Fibroblast of lung (primary cell): ENCODE measurements around the gene CBX8. TPM values are rescaled to one million over a fixed set of nuclear protein-coding genes. Genes with fewer than 3 reads are reported as not detected.

Source experiments
- DNase-seq, 2 donors: peaks; one replicate each; pipeline versions ENCODE4 v3.0.0 to v3.0.0-alpha.2; 2010; ENCODE audit warnings: low read depth in 2 of 2
- H2AFZ ChIP-seq: 2 replicates; pipeline ENCODE4 v1.5.1; 2012; ENCODE audit warnings: low read length, control low read depth, inconsistent platforms
- H3K27ac ChIP-seq: 2 replicates; pipeline ENCODE4 v1.5.1; 2011; ENCODE audit warnings: low read length, control low read depth; ENCODE audit not compliant: insufficient read depth
- H3K27me3 ChIP-seq: 2 replicates; pipeline ENCODE4 v1.5.1; 2011; ENCODE audit warnings: mild to moderate bottlenecking, low read length; ENCODE audit not compliant: control insufficient read depth, insufficient read depth
- H3K36me3 ChIP-seq: 2 replicates; pipeline ENCODE4 v1.5.1; 2011; ENCODE audit warnings: low read length; ENCODE audit not compliant: control insufficient read depth, insufficient read depth
- H3K4me1 ChIP-seq: 2 replicates; pipeline ENCODE4 v1.5.1; 2011; ENCODE audit warnings: low read length; ENCODE audit not compliant: control insufficient read depth, insufficient read depth; ENCODE audit errors: extremely low read depth
- H3K4me2 ChIP-seq: 2 replicates; pipeline ENCODE4 v1.5.1; 2011; ENCODE audit warnings: low read length, control low read depth; ENCODE audit not compliant: insufficient read depth; ENCODE audit errors: extremely low read depth
- H3K4me3 ChIP-seq, 4 experiments: fragments of 200-600 bp in 1 of 4; sonication (generic) in 1 of 4; replicated peaks in 1 of 4; 2 replicates each; pipeline ENCODE4 v1.5.1; 2011 to 2016; ENCODE audit warnings: low read length in 4 of 4, low read depth in 3 of 4, mild to moderate bottlenecking in 3 of 4, control low read depth in 2 of 4, inconsistent platforms in 1 of 4, mixed read lengths in 1 of 4; ENCODE audit not compliant: insufficient read depth in 1 of 4; ENCODE audit errors: control extremely low read depth in 1 of 4
- H3K79me2 ChIP-seq: 2 replicates; pipeline ENCODE4 v1.5.1; 2012; ENCODE audit warnings: mild to moderate bottlenecking, low read length, inconsistent platforms; ENCODE audit not compliant: control insufficient read depth, insufficient read depth
- H3K9ac ChIP-seq: 2 replicates; pipeline ENCODE4 v1.5.1; 2011; ENCODE audit warnings: mild to moderate bottlenecking, low read length, control low read depth; ENCODE audit not compliant: insufficient read depth
- H3K9me3 ChIP-seq: 2 replicates; pipeline ENCODE4 v1.5.1; 2012; ENCODE audit warnings: low read depth, low read length; ENCODE audit not compliant: control insufficient read depth, insufficient read depth
- H4K20me1 ChIP-seq: 2 replicates; pipeline ENCODE4 v1.5.1; 2011; ENCODE audit warnings: low read length; ENCODE audit not compliant: control insufficient read depth, insufficient read depth; ENCODE audit errors: extremely low read depth
- CTCF ChIP-seq, 2 donors: IDR thresholded peaks in 1 of 2; conservative IDR thresholded peaks in 1 of 2; 1 replicate in 1 of 2; 2 replicates in 1 of 2; pipeline ENCODE4 v1.5.1; 2011 to 2012; ENCODE audit warnings: low read length in 2 of 2, control low read depth in 1 of 2, inconsistent platforms in 1 of 2, low read depth in 1 of 2, mild to moderate bottlenecking in 1 of 2
- EZH2 ChIP-seq: IDR thresholded peaks from 2 replicates; pipeline ENCODE4 v1.5.1; 2012; ENCODE audit warnings: low read length, control low read depth, mild to moderate bottlenecking; ENCODE audit errors: missing control alignments
- polyA plus RNA-seq, 2 donors: library from polyadenylated mRNA; depleted of rRNA in 1 of 2; stranded (reverse) in 1 of 2; unstranded in 1 of 2; fragments of >200 nt; gene quantifications; 2 replicates each; pipeline ENCODE4 v1.2.1, GENCODE V29; 2011 to 2012; ENCODE audit warnings: missing spikeins in 1 of 2
- total RNA-seq: library from RNA; depleted of rRNA; stranded (reverse); fragments of >200 nt; gene quantifications from 2 replicates; pipeline ENCODE4 v1.2.1, GENCODE V29; 2014

Gene CBX8
- total and polyA plus RNA-seq, 2 donors (not counting 1 experiment from before 2014, with no cell fraction given): 0.19 to 4.0 TPM

GRCh38 chr17:79842136-79842655 lies 45.3 kb upstream of the CBX8 start:
- H3K27ac ChIP-seq: no peak overlapping the region

GRCh38 chr17:79841369-79842135 lies 44.7 kb upstream of the CBX8 start:
- Histone ChIP-seq H2AFZ (no peak overlapping the region), H3K9me3 (no peaks in the 10 kb centered on the region), H3K4me3 (no peak overlapping the region), H3K79me2 (peaks cover 10% of the 10 kb centered on the region), H3K27ac (no peak overlapping the region), H3K4me2 (no peak overlapping the region), H3K4me1 (peaks cover 14% of the 10 kb centered on the region), H3K36me3 (no peaks in the 10 kb centered on the region), H3K9ac (no peak overlapping the region), H4K20me1 (no peaks in the 10 kb centered on the region), H3K27me3 (peaks cover 34% of the 10 kb centered on the region)
- no peak for DNase-seq
- TF ChIP-seq EZH2 (peak; percentile 79), CTCF (conservative IDR thresholded peaks at IDR 0.05 in 1 of 2, IDR thresholded peaks at IDR 0.05 in 1 of 2; ENCODE audit: low read depth in 1 of 2, low read length in 2 of 2) (no peak)

More at GRCh38 chr17:79842136-79842655, 45.3 kb upstream of the CBX8 start:
- peaks cover 34% of the 10 kb centered on the region for H3K27me3 ChIP-seq
- no peak overlapping the region for H3K4me2 ChIP-seq
- H3K4me3 ChIP-seq: no peak overlapping the region
- H3K36me3 ChIP-seq: no peaks in the 10 kb centered on the region
- peaks cover 5% of the 10 kb centered on the region for H3K79me2 ChIP-seq
- no peak for DNase-seq
- peaks cover 8% of the 10 kb centered on the region for H3K4me1 ChIP-seq
- H2AFZ ChIP-seq: no peak overlapping the region
- TF ChIP-seq CTCF (conservative IDR thresholded peaks at IDR 0.05 in 1 of 2, IDR thresholded peaks at IDR 0.05 in 1 of 2; ENCODE audit: low read depth in 1 of 2, low read length in 2 of 2) (no peak), EZH2 (no peak)
- H4K20me1 ChIP-seq: no peaks in the 10 kb centered on the region
- no peak overlapping the region for H3K9ac ChIP-seq
- H3K9me3 ChIP-seq: no peaks in the 10 kb centered on the region

GRCh38 chr17:79840989-79841286 lies 44.1 kb upstream of the CBX8 start:
- TF ChIP-seq CTCF (conservative IDR thresholded peaks at IDR 0.05 in 1 of 2, IDR thresholded peaks at IDR 0.05 in 1 of 2; ENCODE audit: low read depth in 1 of 2, low read length in 2 of 2) (no peak), EZH2 (peak; percentile 59)

More at GRCh38 chr17:79840989-79841286, 44.1 kb upstream of the CBX8 start:
- Histone ChIP-seq H3K4me2 (no peak overlapping the region), H3K4me3 (no peak overlapping the region), H3K79me2 (peaks cover 13% of the 10 kb centered on the region), H3K9ac (no peak overlapping the region), H2AFZ (no peak overlapping the region), H3K27me3 (peaks cover 34% of the 10 kb centered on the region), H3K9me3 (no peaks in the 10 kb centered on the region), H3K27ac (no peak overlapping the region), H3K36me3 (peaks cover 1% of the 10 kb centered on the region), H3K4me1 (peaks cover 17% of the 10 kb centered on the region), H4K20me1 (no peaks in the 10 kb centered on the region)
- DNase-seq: no peak
